Testis (tissue), 2 donors: ENCODE results near the gene CHRM2.

ENCODE experiments used
- POLR2A ChIP-seq: fragments of 450-650 bp; IDR thresholded peaks from one replicate; pipeline ENCODE4 v1.6.1; 2017; ENCODE audit warnings: antibody characterized with exemption, mild to moderate bottlenecking, moderate library complexity
- TF ChIP-seq, protein P1 (sequence below), 3 experiments: fragments of 450-650 bp in 2 of 3; fragments of 200-600 bp in 1 of 3; sonication (generic) in 1 of 3; IDR thresholded peaks; one replicate each; pipeline ENCODE4 v1.5.1; 2016 to 2019; ENCODE audit warnings: antibody characterized with exemption in 3 of 3, mild to moderate bottlenecking in 2 of 3, moderate library complexity in 1 of 3

DNA sequence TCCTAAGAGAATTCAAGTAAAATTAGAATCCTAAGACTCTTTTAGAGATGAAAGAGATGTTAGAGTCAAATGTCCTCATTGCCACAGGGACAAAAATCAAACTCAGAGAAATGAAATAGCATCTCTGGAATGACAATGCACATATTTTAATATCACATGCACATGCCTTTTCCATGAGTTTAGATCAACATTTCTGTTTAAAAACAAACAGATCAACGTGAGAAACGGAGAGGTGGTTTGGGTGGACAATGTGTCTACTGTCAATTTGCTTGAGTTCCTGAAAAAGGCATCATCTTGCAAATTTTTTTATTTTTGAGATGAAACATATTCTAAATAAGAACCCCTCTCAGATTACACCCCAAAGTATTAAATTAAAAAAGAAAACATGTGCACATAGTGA, 130.0 kb downstream of the CHRM2 start:
- TF ChIP-seq, protein P1, sequence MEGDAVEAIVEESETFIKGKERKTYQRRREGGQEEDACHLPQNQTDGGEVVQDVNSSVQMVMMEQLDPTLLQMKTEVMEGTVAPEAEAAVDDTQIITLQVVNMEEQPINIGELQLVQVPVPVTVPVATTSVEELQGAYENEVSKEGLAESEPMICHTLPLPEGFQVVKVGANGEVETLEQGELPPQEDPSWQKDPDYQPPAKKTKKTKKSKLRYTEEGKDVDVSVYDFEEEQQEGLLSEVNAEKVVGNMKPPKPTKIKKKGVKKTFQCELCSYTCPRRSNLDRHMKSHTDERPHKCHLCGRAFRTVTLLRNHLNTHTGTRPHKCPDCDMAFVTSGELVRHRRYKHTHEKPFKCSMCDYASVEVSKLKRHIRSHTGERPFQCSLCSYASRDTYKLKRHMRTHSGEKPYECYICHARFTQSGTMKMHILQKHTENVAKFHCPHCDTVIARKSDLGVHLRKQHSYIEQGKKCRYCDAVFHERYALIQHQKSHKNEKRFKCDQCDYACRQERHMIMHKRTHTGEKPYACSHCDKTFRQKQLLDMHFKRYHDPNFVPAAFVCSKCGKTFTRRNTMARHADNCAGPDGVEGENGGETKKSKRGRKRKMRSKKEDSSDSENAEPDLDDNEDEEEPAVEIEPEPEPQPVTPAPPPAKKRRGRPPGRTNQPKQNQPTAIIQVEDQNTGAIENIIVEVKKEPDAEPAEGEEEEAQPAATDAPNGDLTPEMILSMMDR (IDR thresholded peaks at IDR 0.05): no peak
- TF ChIP-seq POLR2A: no peak
